ENCODE measurements around the gene ZNF519.

DNA sequence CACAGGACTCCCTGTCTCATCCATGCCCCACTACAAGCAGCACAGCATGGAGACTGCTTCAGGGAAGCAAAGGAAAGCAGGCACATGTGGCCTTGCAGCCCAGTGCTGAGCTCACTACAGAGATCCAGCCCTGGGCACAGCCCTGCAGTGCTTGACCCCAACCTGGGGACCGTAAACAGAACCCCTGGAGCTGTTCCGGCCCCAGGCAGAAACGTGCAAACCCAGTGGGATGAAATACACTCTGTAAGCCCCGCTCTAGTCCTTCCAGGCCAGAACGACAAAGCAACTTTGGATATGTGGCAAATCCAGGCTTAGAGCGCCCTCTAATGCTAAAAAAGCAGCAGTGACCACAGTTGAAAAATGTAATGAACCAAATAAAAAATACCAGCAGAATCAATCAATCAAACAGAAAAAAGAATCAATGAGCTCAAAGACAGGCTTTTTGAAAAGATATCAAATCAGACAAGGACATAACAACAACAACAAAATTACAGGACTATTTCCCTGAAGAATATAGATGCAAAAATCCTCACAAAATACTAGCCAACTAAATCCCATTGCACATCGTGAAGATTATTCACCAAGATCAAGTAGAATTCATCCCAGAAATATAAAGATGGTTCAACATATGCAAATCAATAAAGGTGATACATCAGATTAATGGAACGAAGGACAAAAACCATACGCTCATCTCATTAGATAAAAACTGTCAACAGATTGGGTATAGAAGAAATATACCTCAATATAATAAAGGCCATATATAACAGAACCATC is 45.6 kb downstream of the ZNF519 start:
- TF ChIP-seq, protein P1, sequence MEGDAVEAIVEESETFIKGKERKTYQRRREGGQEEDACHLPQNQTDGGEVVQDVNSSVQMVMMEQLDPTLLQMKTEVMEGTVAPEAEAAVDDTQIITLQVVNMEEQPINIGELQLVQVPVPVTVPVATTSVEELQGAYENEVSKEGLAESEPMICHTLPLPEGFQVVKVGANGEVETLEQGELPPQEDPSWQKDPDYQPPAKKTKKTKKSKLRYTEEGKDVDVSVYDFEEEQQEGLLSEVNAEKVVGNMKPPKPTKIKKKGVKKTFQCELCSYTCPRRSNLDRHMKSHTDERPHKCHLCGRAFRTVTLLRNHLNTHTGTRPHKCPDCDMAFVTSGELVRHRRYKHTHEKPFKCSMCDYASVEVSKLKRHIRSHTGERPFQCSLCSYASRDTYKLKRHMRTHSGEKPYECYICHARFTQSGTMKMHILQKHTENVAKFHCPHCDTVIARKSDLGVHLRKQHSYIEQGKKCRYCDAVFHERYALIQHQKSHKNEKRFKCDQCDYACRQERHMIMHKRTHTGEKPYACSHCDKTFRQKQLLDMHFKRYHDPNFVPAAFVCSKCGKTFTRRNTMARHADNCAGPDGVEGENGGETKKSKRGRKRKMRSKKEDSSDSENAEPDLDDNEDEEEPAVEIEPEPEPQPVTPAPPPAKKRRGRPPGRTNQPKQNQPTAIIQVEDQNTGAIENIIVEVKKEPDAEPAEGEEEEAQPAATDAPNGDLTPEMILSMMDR (conservative IDR thresholded peaks at IDR 0.05 in 1 of 2, IDR thresholded peaks at IDR 0.05 in 1 of 2; ENCODE audit: extremely low read depth in 1 of 2, insufficient read depth in 1 of 2, low read depth in 1 of 2, low read length in 2 of 2) = peak; percentile 60 to 69
- TF ChIP-seq EZH2 (IDR thresholded peaks at IDR 0.05; ENCODE audit: borderline replicate concordance, low read length) = no peak

Data from mammary epithelial cell (primary cell).